ENCODE data around the gene ZC3H10.

Gene ZC3H10

DNA sequence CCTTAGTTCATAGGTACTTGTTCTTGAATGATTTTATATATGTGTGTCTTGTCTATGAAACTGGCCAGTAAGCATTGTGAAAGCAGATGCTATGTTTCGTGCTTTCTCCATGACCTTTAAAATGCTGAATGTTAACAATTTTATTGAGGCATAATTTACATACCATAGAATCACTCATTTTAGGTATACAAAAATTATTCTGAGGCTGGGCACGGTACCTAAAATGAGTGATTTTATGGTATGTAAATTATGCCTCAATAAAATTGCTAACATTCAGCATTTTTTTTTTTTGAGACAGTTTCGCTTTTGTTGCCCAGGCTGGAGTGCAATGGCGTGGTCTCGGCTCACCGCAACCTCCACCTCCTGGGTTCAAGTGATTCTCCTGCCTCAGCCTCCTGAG lies 16.8 kb downstream of the ZC3H10 start:
- no peak overlapping the region for H3K4me3 ChIP-seq (ENCODE audit: low read depth, low read length)
- no peak for TF ChIP-seq MYC (IDR thresholded peaks at IDR 0.05; ENCODE audit: low read depth, low read length)
- TF ChIP-seq, protein P1, sequence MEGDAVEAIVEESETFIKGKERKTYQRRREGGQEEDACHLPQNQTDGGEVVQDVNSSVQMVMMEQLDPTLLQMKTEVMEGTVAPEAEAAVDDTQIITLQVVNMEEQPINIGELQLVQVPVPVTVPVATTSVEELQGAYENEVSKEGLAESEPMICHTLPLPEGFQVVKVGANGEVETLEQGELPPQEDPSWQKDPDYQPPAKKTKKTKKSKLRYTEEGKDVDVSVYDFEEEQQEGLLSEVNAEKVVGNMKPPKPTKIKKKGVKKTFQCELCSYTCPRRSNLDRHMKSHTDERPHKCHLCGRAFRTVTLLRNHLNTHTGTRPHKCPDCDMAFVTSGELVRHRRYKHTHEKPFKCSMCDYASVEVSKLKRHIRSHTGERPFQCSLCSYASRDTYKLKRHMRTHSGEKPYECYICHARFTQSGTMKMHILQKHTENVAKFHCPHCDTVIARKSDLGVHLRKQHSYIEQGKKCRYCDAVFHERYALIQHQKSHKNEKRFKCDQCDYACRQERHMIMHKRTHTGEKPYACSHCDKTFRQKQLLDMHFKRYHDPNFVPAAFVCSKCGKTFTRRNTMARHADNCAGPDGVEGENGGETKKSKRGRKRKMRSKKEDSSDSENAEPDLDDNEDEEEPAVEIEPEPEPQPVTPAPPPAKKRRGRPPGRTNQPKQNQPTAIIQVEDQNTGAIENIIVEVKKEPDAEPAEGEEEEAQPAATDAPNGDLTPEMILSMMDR (IDR thresholded peaks at IDR 0.05; ENCODE audit: low read depth, low read length), result no peak
- no peak for TF ChIP-seq POLR2A (IDR thresholded peaks at IDR 0.05; ENCODE audit: extremely low read depth, insufficient read length)
- TF ChIP-seq, protein P2, sequence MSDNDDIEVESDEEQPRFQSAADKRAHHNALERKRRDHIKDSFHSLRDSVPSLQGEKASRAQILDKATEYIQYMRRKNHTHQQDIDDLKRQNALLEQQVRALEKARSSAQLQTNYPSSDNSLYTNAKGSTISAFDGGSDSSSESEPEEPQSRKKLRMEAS (IDR thresholded peaks at IDR 0.05; ENCODE audit: low read depth, low read length), result no peak
- DNase-seq (ENCODE audit: low read depth), result no peak

DNA sequence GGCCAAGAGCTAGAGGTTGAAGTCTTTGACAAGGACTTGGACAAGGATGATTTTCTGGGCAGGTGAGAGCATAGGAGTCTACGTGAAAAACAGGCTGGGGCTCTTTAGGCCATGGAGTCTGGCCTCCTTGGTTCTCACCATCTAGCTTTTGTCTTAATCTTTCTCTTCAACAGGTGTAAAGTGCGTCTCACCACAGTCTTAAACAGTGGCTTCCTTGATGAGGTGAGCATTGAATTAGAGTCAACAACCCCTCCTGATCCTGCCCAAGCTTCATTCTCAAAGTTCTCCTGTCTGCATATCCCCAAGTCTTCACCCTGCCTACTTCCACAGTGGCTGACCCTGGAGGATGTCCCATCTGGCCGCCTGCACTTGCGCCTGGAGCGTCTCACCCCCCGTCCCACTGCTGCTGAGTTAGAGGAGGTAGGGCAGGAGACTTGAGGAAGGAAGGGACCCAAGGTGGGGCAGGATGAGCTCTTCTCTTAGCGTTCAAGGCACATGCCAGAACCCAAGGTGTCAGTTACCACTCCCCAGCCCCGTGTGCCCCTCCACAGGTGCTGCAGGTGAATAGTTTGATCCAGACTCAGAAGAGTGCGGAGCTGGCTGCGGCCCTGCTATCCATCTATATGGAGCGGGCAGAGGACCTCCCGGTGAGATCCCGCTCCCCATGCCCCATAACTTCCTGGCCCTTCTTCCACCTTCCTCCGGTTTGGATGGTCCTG lies 19.9 kb downstream of the ZC3H10 start:
- H3K4me3 ChIP-seq (ENCODE audit: low read depth, low read length), result no peak overlapping the region
- TF ChIP-seq, protein P2 (IDR thresholded peaks at IDR 0.05; ENCODE audit: low read depth, low read length), result no peak
- TF ChIP-seq MYC (IDR thresholded peaks at IDR 0.05; ENCODE audit: low read depth, low read length) (no peak), POLR2A (IDR thresholded peaks at IDR 0.05; ENCODE audit: extremely low read depth, insufficient read length) (no peak)
- no peak for DNase-seq (ENCODE audit: low read depth)

DNA sequence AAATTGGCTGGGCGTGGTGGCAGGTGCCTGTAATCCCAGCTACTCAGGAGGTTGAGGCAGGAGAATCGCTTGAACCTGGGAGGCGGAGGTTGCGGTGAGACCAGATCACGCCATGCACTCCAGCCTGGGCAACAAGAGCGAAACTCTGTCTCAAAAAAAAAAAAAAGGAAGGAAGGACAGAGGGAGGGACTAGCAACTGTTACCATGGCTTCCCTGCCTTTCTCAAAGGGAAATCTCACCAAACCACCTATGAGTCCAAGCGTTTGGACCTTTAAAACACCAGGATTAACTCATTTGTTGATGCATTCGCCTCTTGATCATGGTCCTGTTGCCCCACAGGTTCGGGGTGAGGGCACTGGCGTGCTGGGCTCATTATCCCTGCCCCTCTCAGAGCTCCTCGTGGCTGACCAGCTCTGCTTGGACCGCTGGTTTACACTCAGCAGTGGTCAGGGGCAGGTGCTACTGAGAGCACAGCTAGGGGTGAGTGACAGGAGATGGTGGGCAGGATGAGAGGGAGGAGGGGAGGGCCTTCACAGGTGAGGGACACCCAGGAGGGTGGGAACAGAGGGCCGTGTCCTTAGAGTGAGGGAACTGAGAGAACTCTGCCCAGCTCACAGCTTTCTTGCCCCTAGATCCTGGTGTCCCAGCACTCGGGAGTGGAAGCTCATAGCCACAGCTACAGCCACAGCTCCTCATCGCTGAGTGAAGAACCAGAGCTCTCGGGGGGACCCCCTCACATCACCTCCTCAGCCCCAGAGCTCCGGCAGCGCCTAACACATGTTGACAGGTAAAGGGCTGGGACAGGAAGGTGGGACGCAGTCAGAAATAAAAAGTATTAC lies 24.1 kb downstream of the ZC3H10 start:
- TF ChIP-seq MYC (IDR thresholded peaks at IDR 0.05; ENCODE audit: low read depth, low read length) (no peak), POLR2A (IDR thresholded peaks at IDR 0.05; ENCODE audit: extremely low read depth, insufficient read length) (no peak)
- TF ChIP-seq, protein P1 (IDR thresholded peaks at IDR 0.05; ENCODE audit: low read depth, low read length), result no peak
- TF ChIP-seq, protein P2 (IDR thresholded peaks at IDR 0.05; ENCODE audit: low read depth, low read length), result no peak
- no peak for DNase-seq (ENCODE audit: low read depth)
- no peak overlapping the region for H3K4me3 ChIP-seq (ENCODE audit: low read depth, low read length)

DNA sequence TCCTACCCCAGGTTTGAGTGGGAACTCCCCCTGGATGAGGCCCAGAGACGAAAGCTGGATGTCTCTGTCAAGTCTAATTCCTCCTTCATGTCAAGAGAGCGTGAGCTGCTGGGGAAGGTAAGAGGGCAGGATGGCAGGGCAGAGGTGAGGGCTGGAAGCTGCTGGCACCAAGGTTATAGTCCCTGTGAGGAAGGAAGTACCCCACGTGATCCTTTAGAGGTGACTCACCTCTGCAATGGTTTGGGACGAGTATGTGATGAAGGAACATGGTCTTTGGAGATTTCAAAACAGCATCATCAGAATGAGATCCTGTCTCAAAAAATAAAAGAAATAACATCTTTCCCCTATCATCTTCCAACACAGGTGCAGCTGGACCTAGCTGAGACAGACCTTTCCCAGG lies 25.2 kb downstream of the ZC3H10 start:
- DNase-seq (ENCODE audit: low read depth), result no peak
- no peak for TF ChIP-seq POLR2A (IDR thresholded peaks at IDR 0.05; ENCODE audit: extremely low read depth, insufficient read length)
- TF ChIP-seq, protein P2 (IDR thresholded peaks at IDR 0.05; ENCODE audit: low read depth, low read length), result no peak
- TF ChIP-seq MYC (IDR thresholded peaks at IDR 0.05; ENCODE audit: low read depth, low read length), result no peak
- TF ChIP-seq, protein P1 (IDR thresholded peaks at IDR 0.05; ENCODE audit: low read depth, low read length), result no peak
- H3K4me3 ChIP-seq (ENCODE audit: low read depth, low read length), result no peak overlapping the region

DNA sequence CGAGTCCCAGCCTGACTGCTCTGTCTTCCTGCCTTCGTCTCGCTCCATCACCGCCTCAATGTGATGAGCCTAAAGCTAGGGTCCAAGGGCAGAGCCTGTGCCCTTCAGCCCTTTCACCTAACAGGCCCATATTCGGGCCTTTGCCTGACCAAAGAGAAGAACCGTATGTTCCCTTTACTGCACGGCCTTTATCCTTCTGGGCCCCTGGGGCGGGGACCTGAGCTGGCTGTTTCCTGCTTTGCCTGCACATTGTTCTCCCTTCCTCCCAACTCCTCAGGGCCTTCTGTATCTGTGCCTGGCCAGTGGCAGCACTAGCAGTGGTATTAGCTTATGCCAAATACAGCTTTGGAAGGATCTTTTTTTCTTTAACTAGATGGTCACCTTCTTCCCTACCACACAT lies 25.8 kb downstream of the ZC3H10 start:
- no peak for DNase-seq (ENCODE audit: low read depth)
- TF ChIP-seq, protein P1 (IDR thresholded peaks at IDR 0.05; ENCODE audit: low read depth, low read length), result no peak
- no peak for TF ChIP-seq MYC (IDR thresholded peaks at IDR 0.05; ENCODE audit: low read depth, low read length)
- TF ChIP-seq POLR2A (IDR thresholded peaks at IDR 0.05; ENCODE audit: extremely low read depth, insufficient read length), result no peak
- TF ChIP-seq, protein P2 (IDR thresholded peaks at IDR 0.05; ENCODE audit: low read depth, low read length), result no peak
- no peak overlapping the region for H3K4me3 ChIP-seq (ENCODE audit: low read depth, low read length)

DNA sequence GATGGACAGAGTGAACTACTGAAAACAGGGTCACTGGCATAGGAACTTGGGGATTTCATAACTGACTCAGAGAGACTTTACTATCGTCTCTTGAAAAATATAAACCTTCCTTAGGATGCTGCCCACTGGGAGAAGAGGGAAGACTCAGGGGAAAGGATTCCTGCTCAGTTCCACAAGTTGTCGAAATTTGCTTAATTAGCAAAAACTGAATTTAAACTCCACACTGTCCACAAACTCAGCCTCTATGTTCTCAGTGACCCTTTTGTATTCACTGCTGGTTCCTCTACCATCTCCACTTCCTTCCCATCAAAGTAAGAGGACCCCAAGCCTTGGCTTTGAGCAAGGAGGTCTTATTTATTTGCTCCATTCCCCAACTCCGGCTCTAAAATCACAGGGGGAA lies 27.2 kb downstream of the ZC3H10 start:
- DNase-seq (ENCODE audit: low read depth), result no peak
- no peak for TF ChIP-seq POLR2A (IDR thresholded peaks at IDR 0.05; ENCODE audit: extremely low read depth, insufficient read length)
- TF ChIP-seq, protein P2 (IDR thresholded peaks at IDR 0.05; ENCODE audit: low read depth, low read length), result no peak
- TF ChIP-seq, protein P1 (IDR thresholded peaks at IDR 0.05; ENCODE audit: low read depth, low read length), result no peak
- TF ChIP-seq MYC (IDR thresholded peaks at IDR 0.05; ENCODE audit: low read depth, low read length), result no peak
- H3K4me3 ChIP-seq (ENCODE audit: low read depth, low read length), result no peak overlapping the region

Measured in NB4 (cell line).